Body of pancreas (tissue), 4 donors: ENCODE data around the gene SLC18A2. TPM values are rescaled to one million over a fixed set of nuclear protein-coding genes. Genes with fewer than 3 reads are reported as not detected.
A peak's percentile ranks its signal among the peaks of the same experiment; 100 is the strongest.

Source experiments
- ATAC-seq: fragments of 150-250 bp; one replicate; pipeline ENCODE4 v1.9.1; 2016
- DNase-seq, 4 donors: peaks; one replicate each; pipeline ENCODE4 v3.0.0-alpha.2; 2019
- H3K27ac ChIP-seq, 4 donors: fragments of 200-600 bp; sonication (generic); 1 replicate in 3 of 4; 2 replicates in 1 of 4; pipeline versions ENCODE4 v1.5.1 to v1.6.1; 2016 to 2019; ENCODE audit warnings: mild to moderate bottlenecking in 1 of 4, mixed read lengths in 1 of 4, moderate library complexity in 1 of 4
- H3K27me3 ChIP-seq, 2 donors: fragments of 200-600 bp; sonication (generic); one replicate each; pipeline ENCODE4 v1.6.0; 2016; ENCODE audit warnings: mild to moderate bottlenecking in 1 of 2
- H3K36me3 ChIP-seq, 2 donors: fragments of 200-600 bp; sonication (generic); replicated peaks in 1 of 2; 2 replicates each; pipeline ENCODE4 v1.5.1; 2016; ENCODE audit warnings: low read depth in 2 of 2; ENCODE audit not compliant: insufficient read depth in 1 of 2
- H3K4me1 ChIP-seq: fragments of 200-600 bp; sonication (generic); one replicate; pipeline ENCODE4 v1.6.0; 2016
- H3K4me3 ChIP-seq, 2 donors: fragments of 200-600 bp; sonication (generic); 1 replicate in 1 of 2; 2 replicates in 1 of 2; pipeline ENCODE4 v1.5.1; 2016 to 2019
- H3K9me3 ChIP-seq, 3 donors: fragments of 200-600 bp; sonication (generic); 1 replicate in 2 of 3; 2 replicates in 1 of 3; pipeline ENCODE4 v1.5.1; 2016
- CTCF ChIP-seq, 7 experiments: fragments of 450-650 bp in 4 of 7; fragments of 200-600 bp in 3 of 7; sonication (generic) in 3 of 7; IDR thresholded peaks; one replicate each; pipeline ENCODE4 v1.5.1; 2016 to 2019; ENCODE audit warnings: antibody characterized with exemption in 7 of 7
- POLR2A ChIP-seq, 3 donors: fragments of 450-650 bp; IDR thresholded peaks; one replicate each; pipeline ENCODE4 v1.6.1; 2016; ENCODE audit warnings: antibody characterized with exemption in 3 of 3, mild to moderate bottlenecking in 2 of 3
- WGBS, 2 donors: methylation state at CpG; one replicate each; pipeline ENCODE4 v1.1.5; 2017; 5-methylcytosine and 5-hydroxymethylcytosine counted together
- intact Hi-C: fragments of 100-400 bp; cut with DNase I; formaldehyde crosslinking; loops from one replicate; pipeline ENCODE4 v1.15.1; 2023
- total RNA-seq, 2 donors: library from RNA; depleted of rRNA; stranded (reverse); fragments of >200 nt; gene quantifications; one replicate each; pipeline ENCODE4 v1.1.0, GENCODE V29; 2016

The SLC18A2 gene
- total RNA-seq, 2 donors from 2014 or later: 1.6 to 2.3 TPM

DNA sequence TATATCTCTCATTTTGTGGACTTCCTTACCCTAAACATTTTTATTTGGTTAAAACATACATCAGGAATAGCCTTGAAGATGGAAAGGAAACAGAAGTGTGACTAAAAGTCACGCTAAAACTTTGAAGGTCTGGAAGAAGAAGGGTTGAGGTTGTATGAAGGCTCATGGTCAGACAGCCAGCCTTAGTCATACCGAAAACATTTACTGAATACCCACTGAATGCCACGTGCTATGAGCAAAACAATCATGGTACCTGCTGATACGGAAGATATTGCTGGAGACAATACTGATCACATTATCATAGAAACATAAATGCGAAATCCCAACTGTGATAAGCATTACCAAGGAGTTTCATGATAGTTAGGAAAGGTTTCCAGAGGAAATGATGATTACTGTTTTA lies 70.3 kb downstream of the SLC18A2 start:
- Histone ChIP-seq H3K27ac (no peak overlapping the region), H3K36me3 (no peaks in the 10 kb centered on the region), H3K4me3 (no peak overlapping the region), H3K4me1 (peaks cover 31% of the 10 kb centered on the region), H3K9me3 (no peaks in the 10 kb centered on the region), H3K27me3 (no peaks in the 10 kb centered on the region)
- no peak for TF ChIP-seq POLR2A (IDR thresholded peaks at IDR 0.05)
- TF ChIP-seq CTCF (IDR thresholded peaks at IDR 0.05): no peak
- DNase-seq (no peak), ATAC-seq (no peak)
- WGBS, 2 donors: 94% methylated on average over 5 of the region's 5 CpGs
- intact Hi-C loops: no loop called here

DNA sequence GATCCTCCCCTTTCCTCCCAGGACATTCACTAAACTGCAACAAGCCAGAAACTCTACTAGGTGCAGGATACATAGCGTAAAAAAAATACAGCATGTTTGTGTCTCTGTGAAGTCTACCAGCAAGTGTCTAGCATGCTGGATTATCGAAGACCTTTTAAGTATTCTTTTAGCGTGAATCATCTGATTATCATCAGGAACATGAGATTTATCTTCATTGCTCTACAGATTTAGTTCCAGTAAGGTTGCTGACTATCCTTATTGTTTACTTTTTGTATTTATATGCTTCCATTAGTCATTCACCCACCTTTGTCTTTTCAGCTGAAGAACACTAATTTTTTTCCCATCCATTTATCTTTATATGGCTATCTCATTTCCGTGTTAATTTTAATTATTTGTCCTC lies 71.5 kb downstream of the SLC18A2 start:
- H3K4me3 ChIP-seq: no peak overlapping the region
- H3K36me3 ChIP-seq: no peaks in the 10 kb centered on the region
- WGBS, 2 donors: 56% methylated on average over 4 of the region's 4 CpGs
- peaks cover 25% of the 10 kb centered on the region for H3K4me1 ChIP-seq
- ATAC-seq (peak; percentile 24), DNase-seq (no peak)
- H3K9me3 ChIP-seq: no peaks in the 10 kb centered on the region
- H3K27me3 ChIP-seq: no peaks in the 10 kb centered on the region
- intact Hi-C loops: no loop called here
- peak overlapping the region in 1 of 4 donors; percentile 31 for H3K27ac ChIP-seq
- TF ChIP-seq CTCF (IDR thresholded peaks at IDR 0.05): no peak
- no peak for TF ChIP-seq POLR2A (IDR thresholded peaks at IDR 0.05)

DNA sequence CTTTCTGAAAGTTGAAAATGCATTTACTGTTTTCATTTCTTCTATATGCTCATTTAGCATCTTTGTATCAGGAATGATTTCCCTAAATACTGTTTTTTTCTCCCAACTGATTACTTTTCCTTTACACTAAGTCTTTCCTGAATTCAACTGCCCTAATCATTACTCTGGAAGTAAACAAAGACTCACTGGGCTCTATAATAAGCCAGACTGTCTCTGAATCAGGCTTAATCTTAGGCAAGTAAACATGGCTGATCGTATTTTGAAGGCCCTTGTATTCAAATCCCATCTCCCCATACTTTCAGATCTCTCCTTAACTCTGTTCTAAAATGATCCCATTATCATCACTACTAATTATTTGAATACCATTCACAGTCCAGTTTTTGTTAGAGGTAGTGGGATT lies 72.7 kb downstream of the SLC18A2 start:
- peaks cover 29% of the 10 kb centered on the region for H3K4me1 ChIP-seq
- intact Hi-C loops: no loop called here
- peaks cover 0 to 1% of the 10 kb centered on the region in 2 donors for H3K36me3 ChIP-seq
- ATAC-seq (no peak), DNase-seq (no peak)
- no peak overlapping the region for H3K27ac ChIP-seq
- H3K4me3 ChIP-seq: no peak overlapping the region
- TF ChIP-seq CTCF (IDR thresholded peaks at IDR 0.05) (no peak), POLR2A (IDR thresholded peaks at IDR 0.05) (no peak)
- H3K9me3 ChIP-seq: no peaks in the 10 kb centered on the region
- 20 to 45% methylated on average over 1 of the region's 1 CpG for WGBS, 2 donors
- no peaks in the 10 kb centered on the region for H3K27me3 ChIP-seq

DNA sequence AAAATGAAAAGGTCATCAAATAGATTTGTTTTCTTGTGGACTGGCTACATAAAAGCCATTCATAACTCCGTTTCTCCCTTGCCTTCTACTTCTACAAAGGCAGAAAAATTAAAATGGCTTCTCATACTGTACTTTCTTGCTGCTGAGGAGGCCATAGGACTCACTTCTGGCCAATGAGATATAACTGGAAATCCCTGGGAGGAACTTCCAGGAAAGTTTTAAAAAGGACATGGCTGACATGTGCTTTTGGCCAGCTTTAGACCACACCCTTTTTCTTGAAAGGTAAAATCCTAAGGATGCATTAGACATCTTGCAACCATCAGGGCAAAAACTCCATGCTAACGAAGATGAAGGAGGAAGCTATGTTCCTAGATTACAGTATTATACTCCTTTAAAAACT lies 75.8 kb downstream of the SLC18A2 start:
- peaks cover 36% of the 10 kb centered on the region for H3K4me1 ChIP-seq
- no peaks in the 10 kb centered on the region for H3K27me3 ChIP-seq
- TF ChIP-seq CTCF (IDR thresholded peaks at IDR 0.05) (no peak), POLR2A (IDR thresholded peaks at IDR 0.05) (no peak)
- no peak overlapping the region for H3K4me3 ChIP-seq
- 93 to 96% methylated on average over 2 of the region's 2 CpGs for WGBS, 2 donors
- H3K27ac ChIP-seq: no peak overlapping the region
- DNase-seq (no peak), ATAC-seq (no peak)
- peaks cover 0 to 1% of the 10 kb centered on the region in 2 donors for H3K36me3 ChIP-seq
- H3K9me3 ChIP-seq: no peaks in the 10 kb centered on the region
- intact Hi-C loops: loop anchor here (5.0 kb wide), 1 partner anchor 94 kb away; no protein-coding TSS in a partner anchor

- intact Hi-C loops: loop anchor here (5.0 kb wide), 1 partner anchor 97 kb away; no protein-coding TSS in a partner anchor
- H3K27ac ChIP-seq: no peak overlapping the region
- DNase-seq (no peak), ATAC-seq (no peak)
- TF ChIP-seq POLR2A (IDR thresholded peaks at IDR 0.05): no peak
- peak; percentile 14 to 39 (median 30) for TF ChIP-seq CTCF (IDR thresholded peaks at IDR 0.05)
- no peak overlapping the region for H3K4me3 ChIP-seq
- peaks cover 16% of the 10 kb centered on the region for H3K4me1 ChIP-seq
- peaks cover 0 to 1% of the 10 kb centered on the region in 2 donors for H3K36me3 ChIP-seq
- no peaks in the 10 kb centered on the region for H3K27me3 ChIP-seq
- H3K9me3 ChIP-seq: no peaks in the 10 kb centered on the region
These were observed 78.0 kb downstream of the SLC18A2 start for GRCh38 chr10:117318909-117319308.
